ENCODE results near the gene APOB. TPM values are rescaled to one million over a fixed set of nuclear protein-coding genes. Genes with fewer than 3 reads are reported as not detected.

Gene APOB
- total and polyA plus RNA-seq, 2 of the 13 experiments (the other 11 are each of a cell fraction or from before 2014, with no cell fraction given): 1,569 to 2,515 TPM

- TF ChIP-seq MLXIP (CRISPR knock-in tag; IDR thresholded peaks at IDR 0.05; ENCODE audit: borderline replicate concordance) (no peak), FIP1L1 (IDR thresholded peaks at IDR 0.05; ENCODE audit: borderline replicate concordance, insufficient read depth, low read depth, low read length) (no peak), REST (IDR thresholded peaks at IDR 0.05; ENCODE audit: borderline replicate concordance in 1 of 2, low read depth in 1 of 2, low read length in 2 of 2) (no peak), ZNF530 (CRISPR knock-in tag; IDR thresholded peaks at IDR 0.05; ENCODE audit: low read depth) (no peak), SRSF9 (IDR thresholded peaks at IDR 0.05; ENCODE audit: borderline replicate concordance, insufficient read depth, low read depth, low read length, poor library complexity, severe bottlenecking) (no peak), REPIN1 (CRISPR knock-in tag; IDR thresholded peaks at IDR 0.05; ENCODE audit: borderline replicate concordance, low read depth) (no peak), ZNF17 (CRISPR knock-in tag; IDR thresholded peaks at IDR 0.05) (no peak)
Measured at GRCh38 chr2:21057097-21057496, 13.2 kb upstream of the APOB start (continued).

Data from HepG2 (cell line).